Keratinocyte (primary cell): ENCODE data around the gene SLCO3A1.

Source experiments
- CTCF ChIP-seq, 3 experiments: IDR thresholded peaks in 1 of 3; conservative IDR thresholded peaks in 1 of 3; optimal IDR thresholded peaks in 1 of 3; 2 replicates in 2 of 3; 3 replicates in 1 of 3; pipeline versions ENCODE3 to v1.5.1; 2011; ENCODE audit warnings: low read length in 3 of 3, mild to moderate bottlenecking in 3 of 3, moderate library complexity in 2 of 3, control low read depth in 1 of 3, inconsistent platforms in 1 of 3; ENCODE audit not compliant: insufficient read depth in 2 of 3; ENCODE audit errors: extremely low read depth in 1 of 3
- EZH2 ChIP-seq: IDR thresholded peaks from one replicate; pipeline ENCODE4 v1.6.1; 2012; ENCODE audit warnings: inconsistent platforms, mild to moderate bottlenecking, low read length, moderate library complexity

DNA sequence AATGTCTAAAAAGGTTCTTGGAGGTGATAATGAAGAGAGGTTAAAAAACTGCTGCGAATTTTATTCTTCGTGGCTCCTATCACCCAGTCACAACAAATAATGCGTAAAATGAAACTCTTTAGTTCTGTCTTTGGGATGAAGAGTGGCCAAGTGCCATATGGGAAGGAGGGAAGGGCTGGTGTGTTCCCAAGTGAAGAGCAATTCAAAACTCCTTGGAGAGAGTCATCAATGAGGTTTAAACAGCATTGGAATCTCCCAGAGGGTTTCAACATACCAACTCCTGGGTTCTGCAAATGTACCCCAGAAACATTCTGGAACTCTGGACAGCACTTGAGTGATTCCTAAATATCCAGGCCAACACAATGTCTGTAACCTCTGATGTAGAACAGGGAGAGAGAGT lies 45.3 kb downstream of the SLCO3A1 start:
- no peak for TF ChIP-seq EZH2
- TF ChIP-seq CTCF (optimal IDR thresholded peaks at IDR 0.05 in 1 of 3, IDR thresholded peaks at IDR 0.05 in 1 of 3, conservative IDR thresholded peaks at IDR 0.05 in 1 of 3; ENCODE audit: extremely low read depth in 1 of 3, insufficient read depth in 2 of 3, low read length in 3 of 3): no peak
